Astrocyte (in vitro differentiated cells and primary cell): ENCODE results near the gene TRIP10.

Experiments used
- EZH2 ChIP-seq: IDR thresholded peaks from 2 replicates; pipeline ENCODE4 v1.6.1; 2012; ENCODE audit warnings: mild to moderate bottlenecking, low read length, inconsistent platforms; ENCODE audit not compliant: insufficient read depth
- TF ChIP-seq, protein P1 (sequence below): IDR thresholded peaks from 2 replicates; pipeline ENCODE4 v1.5.1; 2011; ENCODE audit warnings: low read depth, mild to moderate bottlenecking, inconsistent platforms, low read length, moderate library complexity; ENCODE audit not compliant: insufficient read depth

DNA sequence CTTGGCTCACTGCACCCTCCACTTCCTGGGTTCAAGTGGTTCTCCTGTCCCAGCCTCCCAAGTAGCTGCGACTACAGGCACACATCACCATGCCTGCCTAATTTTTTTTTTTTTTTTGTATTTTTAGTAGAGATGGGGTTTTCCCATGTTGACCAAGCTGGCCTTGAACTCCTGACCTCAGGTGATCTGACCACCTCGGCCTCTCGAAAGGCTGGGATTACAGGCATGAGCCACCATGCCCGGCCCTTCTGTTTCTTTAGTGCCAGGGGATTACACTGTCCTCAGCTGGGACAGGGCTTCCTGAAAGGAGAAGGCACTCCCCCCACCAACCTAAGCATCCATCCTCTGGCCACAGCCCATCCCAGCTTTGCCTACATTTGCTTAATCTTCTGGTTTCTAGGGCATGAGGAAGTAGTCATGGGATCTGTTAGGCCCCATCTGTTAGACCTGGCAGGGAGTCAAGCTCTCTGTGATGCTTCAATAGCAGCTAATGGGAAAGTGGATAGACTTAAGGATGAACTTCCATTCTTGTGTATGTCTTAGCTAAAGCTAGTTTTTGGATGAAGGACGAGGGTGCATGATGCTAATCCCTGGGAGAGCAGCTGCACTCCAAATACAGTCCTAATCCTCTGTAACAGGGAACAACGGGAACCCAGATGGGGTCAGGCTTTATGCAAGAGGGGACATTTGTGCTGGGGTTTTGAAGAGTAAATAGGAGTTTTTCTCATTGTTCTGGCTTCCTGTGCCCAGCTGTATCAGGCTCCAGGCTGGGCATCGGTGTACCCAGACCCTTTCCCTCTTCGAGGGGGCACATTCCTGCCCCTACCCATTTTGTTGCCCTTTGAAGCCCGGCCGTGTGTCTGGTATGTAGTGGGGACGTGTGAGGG, 35.6 kb downstream of the TRIP10 start:
- TF ChIP-seq, protein P1, sequence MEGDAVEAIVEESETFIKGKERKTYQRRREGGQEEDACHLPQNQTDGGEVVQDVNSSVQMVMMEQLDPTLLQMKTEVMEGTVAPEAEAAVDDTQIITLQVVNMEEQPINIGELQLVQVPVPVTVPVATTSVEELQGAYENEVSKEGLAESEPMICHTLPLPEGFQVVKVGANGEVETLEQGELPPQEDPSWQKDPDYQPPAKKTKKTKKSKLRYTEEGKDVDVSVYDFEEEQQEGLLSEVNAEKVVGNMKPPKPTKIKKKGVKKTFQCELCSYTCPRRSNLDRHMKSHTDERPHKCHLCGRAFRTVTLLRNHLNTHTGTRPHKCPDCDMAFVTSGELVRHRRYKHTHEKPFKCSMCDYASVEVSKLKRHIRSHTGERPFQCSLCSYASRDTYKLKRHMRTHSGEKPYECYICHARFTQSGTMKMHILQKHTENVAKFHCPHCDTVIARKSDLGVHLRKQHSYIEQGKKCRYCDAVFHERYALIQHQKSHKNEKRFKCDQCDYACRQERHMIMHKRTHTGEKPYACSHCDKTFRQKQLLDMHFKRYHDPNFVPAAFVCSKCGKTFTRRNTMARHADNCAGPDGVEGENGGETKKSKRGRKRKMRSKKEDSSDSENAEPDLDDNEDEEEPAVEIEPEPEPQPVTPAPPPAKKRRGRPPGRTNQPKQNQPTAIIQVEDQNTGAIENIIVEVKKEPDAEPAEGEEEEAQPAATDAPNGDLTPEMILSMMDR, result no peak
- no peak for TF ChIP-seq EZH2
